Measurements from ENCODE around the gene ARPP19. TPM values are rescaled to one million over a fixed set of nuclear protein-coding genes. Genes with fewer than 3 reads are reported as not detected.

ARPP19 gene
- total and polyA plus RNA-seq, 2 of the 4 experiments (the other 2 are of a cell fraction): 33.4 to 65.2 TPM

DNA sequence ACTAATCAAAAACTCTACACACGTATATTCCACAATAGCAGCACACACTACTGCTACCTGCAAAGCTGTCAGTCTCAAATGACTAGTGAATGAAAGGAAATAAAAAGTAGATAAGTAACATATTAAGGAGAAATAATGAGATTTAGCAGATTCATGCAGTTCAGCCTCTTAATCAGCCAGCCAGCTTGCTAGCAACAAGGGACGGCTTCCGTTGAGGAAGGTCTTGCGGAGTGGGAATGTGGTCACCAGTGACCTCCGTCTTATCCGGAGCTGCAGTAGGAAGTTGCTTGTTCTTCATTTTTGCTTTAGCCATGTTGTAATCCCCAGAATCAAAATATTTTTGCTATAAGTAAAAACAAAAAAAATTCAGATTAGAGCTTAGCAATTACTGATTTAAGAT lies 17.1 kb downstream of the ARPP19 start:
- no peak overlapping the region for H2AK5ac ChIP-seq (ENCODE audit: low read depth, low read length)
- H3K4me2 ChIP-seq (ENCODE audit: low read depth, low read length): no peak overlapping the region
- H4K5ac ChIP-seq (ENCODE audit: low read depth, low read length): no peak overlapping the region
- H3K4me1 ChIP-seq (ENCODE audit: control insufficient read depth, insufficient read depth, low read length): no peaks in the 10 kb centered on the region
- H2AK9ac ChIP-seq (replicated peaks; ENCODE audit: low read depth, low read length, poor library complexity): no peak overlapping the region
- in situ Hi-C loops (cut with MboI; ENCODE audit: low sequenced_read_pairs) (no loop called here), intact Hi-C loops (cut with micrococcal nuclease) (no loop called here), dilution Hi-C loops (cut with HindIII; ENCODE audit: low sequenced_read_pairs, unreplicated experiment) (no loop called here)
- H3K23ac ChIP-seq (ENCODE audit: low read depth, low read length): no peak overlapping the region
- POLR2A ChIA-PET (ENCODE audit: unreplicated experiment): no interaction called here
- TF ChIP-seq MAZ (IDR thresholded peaks at IDR 0.05; ENCODE audit: borderline replicate concordance, low read depth, low read length) (no peak), RAD21 (IDR thresholded peaks at IDR 0.05; ENCODE audit: low read length) (no peak), CTCF (conservative IDR thresholded peaks at IDR 0.05; ENCODE audit: low read depth, low read length) (no peak), ELK1 (IDR thresholded peaks at IDR 0.05; ENCODE audit: borderline replicate concordance, low read depth, low read length) (no peak), MXI1 (IDR thresholded peaks at IDR 0.05; ENCODE audit: borderline replicate concordance, low read depth, low read length) (no peak), RCOR1 (IDR thresholded peaks at IDR 0.05; ENCODE audit: insufficient replicate concordance, low read length) (no peak), FOS (IDR thresholded peaks at IDR 0.05; ENCODE audit: low read depth, low read length) (no peak), CHD1 (IDR thresholded peaks at IDR 0.05; ENCODE audit: low read depth, low read length) (no peak), SMC3 (IDR thresholded peaks at IDR 0.05; ENCODE audit: low read depth, low read length) (no peak), MAFK (IDR thresholded peaks at IDR 0.05; ENCODE audit: low read depth, low read length) (no peak), BHLHE40 (IDR thresholded peaks at IDR 0.05; ENCODE audit: low read depth, low read length) (no peak), CEBPB (IDR thresholded peaks at IDR 0.05; ENCODE audit: low read depth, low read length) (no peak), NFE2L2 (IDR thresholded peaks at IDR 0.05; ENCODE audit: low read depth, low read length) (no peak), POLR2A (IDR thresholded peaks at IDR 0.05; ENCODE audit: low read depth, low read length) (no peak), RFX5 (IDR thresholded peaks at IDR 0.05; ENCODE audit: low read depth, low read length) (no peak)
- TF ChIP-seq, protein P1, sequence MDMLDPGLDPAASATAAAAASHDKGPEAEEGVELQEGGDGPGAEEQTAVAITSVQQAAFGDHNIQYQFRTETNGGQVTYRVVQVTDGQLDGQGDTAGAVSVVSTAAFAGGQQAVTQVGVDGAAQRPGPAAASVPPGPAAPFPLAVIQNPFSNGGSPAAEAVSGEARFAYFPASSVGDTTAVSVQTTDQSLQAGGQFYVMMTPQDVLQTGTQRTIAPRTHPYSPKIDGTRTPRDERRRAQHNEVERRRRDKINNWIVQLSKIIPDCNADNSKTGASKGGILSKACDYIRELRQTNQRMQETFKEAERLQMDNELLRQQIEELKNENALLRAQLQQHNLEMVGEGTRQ (IDR thresholded peaks at IDR 0.05; ENCODE audit: low read depth, low read length): no peak
- H2BK20ac ChIP-seq (ENCODE audit: low read depth, low read length): no peak overlapping the region
- WGBS, 2 experiments (ENCODE audit: extremely low coverage in 2 of 2, insufficient read length in 1 of 2): 100% methylated on average over 3 of the region's 6 CpGs; no CpG with 5 or more reads in 1 of the 2 experiments
- DNase-seq: no peak
- H3K79me1 ChIP-seq (ENCODE audit: low read depth in 1 of 2, low read length in 2 of 2): peaks cover 19 to 39% of the 10 kb centered on the region in 2 experiments
- H3K27me3 ChIP-seq (ENCODE audit: control insufficient read depth, insufficient read depth, low read length): no peaks in the 10 kb centered on the region
- H3K9me3 ChIP-seq (ENCODE audit: control insufficient read depth, insufficient read depth, low read length): no peaks in the 10 kb centered on the region
- H4K8ac ChIP-seq (ENCODE audit: low read depth in 2 of 2, low read length in 2 of 2): no peak overlapping the region
- no peak overlapping the region for H3K4me3 ChIP-seq (ENCODE audit: insufficient read depth, low read depth, low read length)
- H4K20me1 ChIP-seq (ENCODE audit: insufficient read depth, low read length): peaks cover 10% of the 10 kb centered on the region; the same call in 1 of the 2 replicates
- H3K9ac ChIP-seq (ENCODE audit: low read depth, low read length): no peak overlapping the region
- H3K4ac ChIP-seq (ENCODE audit: low read depth, low read length): no peak overlapping the region
- H3K36me3 ChIP-seq (ENCODE audit: control insufficient read depth, insufficient read depth, low read length): peaks cover 14% of the 10 kb centered on the region
- no peak overlapping the region for H4K91ac ChIP-seq (ENCODE audit: insufficient read depth, low read depth, low read length)
- H3K14ac ChIP-seq (replicated peaks; ENCODE audit: low read depth, low read length): no peak overlapping the region
- ATAC-seq (ENCODE audit: low read depth): no peak
- no TSS peak for BruUV-seq (replicated peaks)
- H3K18ac ChIP-seq (ENCODE audit: low read depth, low read length): no peak overlapping the region
- no peak overlapping the region for H2BK15ac ChIP-seq (ENCODE audit: low read depth, low read length)
- CTCF ChIA-PET: interaction anchor here (1.2 kb wide), 1 partner anchor 10 kb away, joined by 6 read pairs; no protein-coding TSS in a partner anchor
- H3K27ac ChIP-seq (ENCODE audit: insufficient read depth, low read length): no peak overlapping the region
- no peak overlapping the region for H2AFZ ChIP-seq (replicated peaks; ENCODE audit: low read length, poor library complexity)
- H2BK120ac ChIP-seq (ENCODE audit: low read depth, low read length): no peak overlapping the region
- peaks cover 6% of the 10 kb centered on the region for H3K9me1 ChIP-seq (ENCODE audit: insufficient read depth, low read length)
- H3K56ac ChIP-seq (ENCODE audit: extremely low read depth, insufficient read depth, low read length): no peak overlapping the region
- H2BK5ac ChIP-seq (ENCODE audit: low read depth, low read length, poor library complexity, severe bottlenecking): no peak overlapping the region

Data from IMR-90 (cell line).